WERI-Rb-1 (cell line): ENCODE results near the gene CRYBA1.
"Not testable (repeated sequence)": the region's sequence is repeated elsewhere in the genome, so short reads cannot be mapped to it uniquely, and the experiment has no call there.

ENCODE experiments used
- DNase-seq: peaks from one replicate; pipeline ENCODE4 v3.0.0-alpha.2; 2020
- H3K27ac ChIP-seq: fragments of 250-450 bp; sonication (Bioruptor Pico); 2 replicates; pipeline ENCODE4 v1.5.1; 2020; ENCODE audit warnings: mild to moderate bottlenecking, moderate library complexity
- H3K27me3 ChIP-seq: fragments of 250-450 bp; sonication (Bioruptor Pico); 2 replicates; pipeline ENCODE4 v1.5.1; 2021; ENCODE audit warnings: mild to moderate bottlenecking, low read depth, moderate library complexity; ENCODE audit not compliant: insufficient read depth, severe bottlenecking
- H3K36me3 ChIP-seq: fragments of 250-450 bp; sonication (Bioruptor Pico); 2 replicates; pipeline ENCODE4 v1.5.1; 2020; ENCODE audit warnings: mild to moderate bottlenecking, moderate library complexity
- H3K4me3 ChIP-seq: 2 replicates; pipeline ENCODE4 v1.5.1; 2011; ENCODE audit warnings: low read depth, mild to moderate bottlenecking, control low read depth, low read length
- H3K9me3 ChIP-seq: fragments of 250-450 bp; sonication (Bioruptor Pico); 2 replicates; pipeline ENCODE4 v1.5.1; 2021; ENCODE audit warnings: mild to moderate bottlenecking, moderate library complexity; ENCODE audit not compliant: severe bottlenecking
- CTCF ChIP-seq: IDR thresholded peaks from 2 replicates; pipeline ENCODE4 v1.5.1; 2011; ENCODE audit warnings: low read depth, mild to moderate bottlenecking, control low read depth, inconsistent platforms, low read length

Gene CRYBA1

GRCh38 chr17:29233301-29233700 is 13.4 kb upstream of the CRYBA1 start:
- H3K27me3 ChIP-seq: no peaks in the 10 kb centered on the region
- no peak overlapping the region for H3K4me3 ChIP-seq
- no peak overlapping the region for H3K27ac ChIP-seq
- H3K36me3 ChIP-seq: no peaks in the 10 kb centered on the region
- TF ChIP-seq CTCF: no peak
- H3K9me3 ChIP-seq: no peaks in the 10 kb centered on the region
- no peak for DNase-seq

GRCh38 chr17:29234972-29235371 is 11.7 kb upstream of the CRYBA1 start:
- H3K27ac ChIP-seq, H3K27me3 ChIP-seq, H3K4me3 ChIP-seq, H3K36me3 ChIP-seq, DNase-seq, H3K9me3 ChIP-seq: not testable (repeated sequence)

GRCh38 chr17:29235904-29236303 is 10.8 kb upstream of the CRYBA1 start:
- H3K4me3 ChIP-seq: no peak overlapping the region
- H3K9me3 ChIP-seq: no peaks in the 10 kb centered on the region
- H3K36me3 ChIP-seq: no peaks in the 10 kb centered on the region
- no peak for DNase-seq
- no peak for TF ChIP-seq CTCF
- no peak overlapping the region for H3K27ac ChIP-seq
- H3K27me3 ChIP-seq: no peaks in the 10 kb centered on the region

- no peak for TF ChIP-seq CTCF
- Histone ChIP-seq H3K27me3 (no peaks in the 10 kb centered on the region), H3K27ac (no peak overlapping the region), H3K4me3 (no peak overlapping the region), H3K9me3 (no peaks in the 10 kb centered on the region), H3K36me3 (no peaks in the 10 kb centered on the region)
- DNase-seq: no peak
Measured at GRCh38 chr17:29237476-29238132, 9.1 kb upstream of the CRYBA1 start.

GRCh38 chr17:29238133-29238850 is 8.4 kb upstream of the CRYBA1 start:
- Histone ChIP-seq H3K27ac (no peak overlapping the region), H3K27me3 (no peaks in the 10 kb centered on the region)
- DNase-seq: no peak

GRCh38 chr17:29240477-29240876 is 6.2 kb upstream of the CRYBA1 start:
- H3K36me3 ChIP-seq: no peaks in the 10 kb centered on the region
- no peak for TF ChIP-seq CTCF
- no peak for DNase-seq
- H3K27ac ChIP-seq: no peak overlapping the region
- H3K9me3 ChIP-seq: no peaks in the 10 kb centered on the region
- no peaks in the 10 kb centered on the region for H3K27me3 ChIP-seq
- no peak overlapping the region for H3K4me3 ChIP-seq

More at GRCh38 chr17:29238133-29238850, 8.4 kb upstream of the CRYBA1 start:
- Histone ChIP-seq H3K36me3 (no peaks in the 10 kb centered on the region), H3K9me3 (no peaks in the 10 kb centered on the region), H3K4me3 (no peak overlapping the region)
- TF ChIP-seq CTCF: no peak
